Esophagus muscularis mucosa (tissue), 3 donors: Measurements from ENCODE around the gene RASL12.

Experiments
- CTCF ChIP-seq, 3 experiments: fragments of 200-600 bp in 2 of 3; fragments of 450-650 bp in 1 of 3; sonication (generic) in 2 of 3; IDR thresholded peaks; one replicate each; pipeline ENCODE4 v1.5.1; 2017 to 2019; ENCODE audit warnings: antibody characterized with exemption in 3 of 3, mild to moderate bottlenecking in 2 of 3, moderate library complexity in 1 of 3
- POLR2A ChIP-seq: fragments of 450-650 bp; IDR thresholded peaks from one replicate; pipeline ENCODE4 v1.6.1; 2017; ENCODE audit warnings: antibody characterized with exemption, moderate library complexity, mild to moderate bottlenecking, low read depth

- TF ChIP-seq CTCF (IDR thresholded peaks at IDR 0.05) (no peak), POLR2A (no peak)
Observed at GRCh38 chr15:65021488-65021887, 46.3 kb downstream of the RASL12 start.
